Cardiac fibroblast (primary cell): Measurements from ENCODE around the gene ELK3.

ENCODE experiments used
- DNase-seq, 2 donors: peaks; one replicate each; pipeline versions ENCODE4 v3.0.0 to v3.0.0-alpha.2; 2010; ENCODE audit warnings: low read depth in 2 of 2
- H3K4me3 ChIP-seq, 2 donors: replicated peaks in 1 of 2; 1 replicate in 1 of 2; 2 replicates in 1 of 2; pipeline ENCODE4 v1.5.1; 2011; ENCODE audit warnings: low read depth in 2 of 2, low read length in 2 of 2, mild to moderate bottlenecking in 2 of 2, moderate library complexity in 1 of 2
- CTCF ChIP-seq: IDR thresholded peaks from one replicate; pipeline ENCODE4 v1.5.1; 2011; ENCODE audit warnings: low read depth, mild to moderate bottlenecking, low read length, inconsistent platforms

Gene ELK3

GRCh38 chr12:96194576-96194889 lies 358 bp downstream of the ELK3 start:
- no peak for TF ChIP-seq CTCF
- H3K4me3 ChIP-seq = peak overlapping the region; percentile 84 to 97
- no peak for DNase-seq

GRCh38 chr12:96194971-96195844 lies 1.0 kb downstream of the ELK3 start:
- DNase-seq = peak; percentile 86 to 90
- no peak for TF ChIP-seq CTCF
- H3K4me3 ChIP-seq = peak overlapping the region; percentile 95 to 97

- DNase-seq = peak; percentile 66 to 71
These were observed 1.8 kb downstream of the ELK3 start for GRCh38 chr12:96195845-96196451.

GRCh38 chr12:96196781-96197180 lies 2.6 kb downstream of the ELK3 start:
- H3K4me3 ChIP-seq = peak overlapping the region; percentile 95 to 97
- TF ChIP-seq CTCF = no peak
- DNase-seq = peak in 1 of 2 donors; percentile 78

More at GRCh38 chr12:96195845-96196451, 1.8 kb downstream of the ELK3 start:
- TF ChIP-seq CTCF = no peak
- peak overlapping the region; percentile 95 to 97 for H3K4me3 ChIP-seq

- TF ChIP-seq CTCF = no peak
- H3K4me3 ChIP-seq = peak overlapping the region in 1 of 2 donors; percentile 97
- DNase-seq = peak; percentile 91 to 98
These were observed 3.5 kb downstream of the ELK3 start for GRCh38 chr12:96197503-96198272.

GRCh38 chr12:96198965-96199364 lies 4.8 kb downstream of the ELK3 start:
- peak; percentile 79 to 97 for DNase-seq
- TF ChIP-seq CTCF = no peak
- H3K4me3 ChIP-seq = no peak overlapping the region
